B cell (primary cell): Measurements from ENCODE around the gene MAST2. TPM values are rescaled to one million over a fixed set of nuclear protein-coding genes. Genes with fewer than 3 reads are reported as not detected.
A peak's percentile ranks its signal among the peaks of the same experiment; 100 is the strongest.

Experiments
- ATAC-seq: fragments of 200-7000 bp; cut with Tn5 transposase; one replicate; pipeline ENCODE4 v1.10.0; 2021; ENCODE audit warnings: low read depth, mild to moderate bottlenecking, moderate number of reproducible peaks, moderate library complexity
- CTCF ChIA-PET: fragments of 350-600 bp; sonication (Branson Sonifier 250); formaldehyde crosslinking; loops from one replicate; lab custom pipeline; 2021; ENCODE audit warnings: antibody characterized with exemption, inconsistent platforms; lab: Charles Lee
- POLR2A ChIA-PET: fragments of 350-600 bp; sonication (Branson Sonifier 250); formaldehyde crosslinking; loops from one replicate; lab custom pipeline; 2021; ENCODE audit warnings: antibody characterized with exemption; lab: Charles Lee
- DNase-seq: peaks from one replicate; pipeline ENCODE4 v3.0.0; 2013
- H2AFZ ChIP-seq: 2 replicates; pipeline ENCODE4 v1.6.1; 2012; ENCODE audit warnings: mild to moderate bottlenecking, low read depth, low read length; ENCODE audit not compliant: insufficient read depth, poor library complexity, severe bottlenecking
- H3K27ac ChIP-seq, 2 donors: 1 replicate in 1 of 2; 2 replicates in 1 of 2; pipeline ENCODE4 v1.5.1; 2012 to 2013; ENCODE audit warnings: low read length in 2 of 2, mild to moderate bottlenecking in 2 of 2, moderate library complexity in 1 of 2
- H3K27me3 ChIP-seq, 4 experiments: fragments of 200-600 bp in 1 of 4; sonication (generic) in 1 of 4; replicated peaks in 1 of 4; 1 replicate in 2 of 4; 2 replicates in 2 of 4; pipeline versions ENCODE4 v1.6.1 to v1.7.0; 2013 to 2016; ENCODE audit warnings: low read length in 3 of 4, mild to moderate bottlenecking in 2 of 4, mixed read lengths in 1 of 4, moderate library complexity in 1 of 4; ENCODE audit not compliant: insufficient read depth in 4 of 4, control insufficient read depth in 3 of 4; ENCODE audit errors: control extremely low read depth in 1 of 4
- H3K36me3 ChIP-seq, 2 experiments: replicated peaks in 1 of 2; 1 replicate in 1 of 2; 2 replicates in 1 of 2; pipeline versions ENCODE4 v1.6.1 to v1.7.1; 2013; ENCODE audit warnings: low read length in 1 of 2; ENCODE audit not compliant: insufficient read depth in 2 of 2, control insufficient read depth in 1 of 2; ENCODE audit errors: control extremely low read depth in 1 of 2, extremely low read depth in 1 of 2
- H3K4me1 ChIP-seq, 2 donors: fragments of 200-600 bp in 1 of 2; sonication (generic) in 1 of 2; 1 replicate in 1 of 2; 2 replicates in 1 of 2; pipeline versions ENCODE4 v1.5.1 to v1.6.1; 2013 to 2017; ENCODE audit warnings: low read length in 2 of 2; ENCODE audit not compliant: control insufficient read depth in 2 of 2, insufficient read depth in 2 of 2
- H3K4me2 ChIP-seq: replicated peaks from 2 replicates; pipeline ENCODE3; 2012; ENCODE audit warnings: mild to moderate bottlenecking, low read depth, low read length; ENCODE audit not compliant: poor library complexity, severe bottlenecking
- H3K4me3 ChIP-seq, 5 experiments: fragments of 200-600 bp in 1 of 5; sonication (generic) in 1 of 5; 1 replicate in 3 of 5; 2 replicates in 2 of 5; pipeline versions ENCODE4 v1.5.1 to v1.7.0; 2011 to 2016; ENCODE audit warnings: low read length in 4 of 5, mild to moderate bottlenecking in 4 of 5, low read depth in 2 of 5, control low read depth in 1 of 5, moderate library complexity in 1 of 5; ENCODE audit not compliant: insufficient read depth in 1 of 5; ENCODE audit errors: control extremely low read depth in 1 of 5, extremely low read depth in 1 of 5
- H3K79me2 ChIP-seq: fragments of 200-600 bp; sonication (generic); one replicate; pipeline ENCODE4 v1.6.0; 2016; ENCODE audit warnings: low read length; ENCODE audit not compliant: control insufficient read depth, insufficient read depth
- H3K9ac ChIP-seq: fragments of 200-600 bp; sonication (generic); 2 replicates; pipeline ENCODE4 v1.6.1; 2017; ENCODE audit warnings: mild to moderate bottlenecking, low read length, moderate library complexity
- H3K9me3 ChIP-seq, 3 donors: one replicate each; pipeline versions ENCODE4 v1.6.1 to v1.7.1; 2013; ENCODE audit warnings: low read length in 2 of 3; ENCODE audit not compliant: control insufficient read depth in 2 of 3, insufficient read depth in 1 of 3; ENCODE audit errors: control extremely low read depth in 1 of 3
- H4K20me1 ChIP-seq: 2 replicates; pipeline ENCODE4 v1.6.0; 2012; ENCODE audit warnings: mild to moderate bottlenecking, low read length; ENCODE audit not compliant: insufficient read depth, control insufficient read depth, poor library complexity, severe bottlenecking
- H3K27ac Mint-ChIP-seq: one replicate; pipeline ENCODE4 v1.8.0; 2021; ENCODE audit warnings: mixed read lengths
- H3K27me3 Mint-ChIP-seq: one replicate; pipeline ENCODE4 v1.8.0; 2021; ENCODE audit warnings: mixed read lengths
- H3K4me1 Mint-ChIP-seq: one replicate; pipeline ENCODE4 v1.8.0; 2021; ENCODE audit warnings: mixed read lengths
- H3K4me3 Mint-ChIP-seq: one replicate; pipeline ENCODE4 v1.8.0; 2021; ENCODE audit warnings: mixed read lengths
- H3K9me3 Mint-ChIP-seq: one replicate; pipeline ENCODE4 v1.8.0; 2022; ENCODE audit warnings: mixed read lengths; ENCODE audit not compliant: insufficient read depth
- CTCF ChIP-seq: fragments of 200-600 bp; IDR thresholded peaks from one replicate; pipeline ENCODE4 v1.8.0; 2022; ENCODE audit warnings: antibody characterized with exemption, mild to moderate bottlenecking
- EZH2 ChIP-seq: IDR thresholded peaks from 2 replicates; pipeline ENCODE4 v1.6.1; 2012; ENCODE audit warnings: borderline replicate concordance, low read depth, mild to moderate bottlenecking, moderate library complexity, low read length; ENCODE audit not compliant: insufficient read depth, poor library complexity, severe bottlenecking
- WGBS: methylation state at CpG from one replicate; pipeline ENCODE4 v1.1.5; 2013; ENCODE audit warnings: missing lambda C conversion rate; ENCODE audit not compliant: insufficient coverage; 5-methylcytosine and 5-hydroxymethylcytosine counted together
- intact Hi-C: fragments of 100-400 bp; cut with micrococcal nuclease; formaldehyde crosslinking; loops from one replicate; pipeline ENCODE4 v1.10.0; 2022
- polyA plus RNA-seq: library from polyadenylated mRNA; depleted of rRNA; stranded (reverse); fragments of >200 nt; gene quantifications from 2 replicates; pipeline ENCODE4 v1.2.3, GENCODE V29; 2012
- total RNA-seq, 2 donors: library from RNA; stranded (reverse); fragments of 120-200 nt in 1 of 2; gene quantifications; 1 replicate in 1 of 2; 2 replicates in 1 of 2; pipeline versions ENCODE4 v1.2.3 to v1.2.4, GENCODE V29; 2013 to 2022

The MAST2 gene
- total and polyA plus RNA-seq, 2 donors (not counting 1 experiment from before 2014, with no cell fraction given): 12.5 to 23.3 TPM

- POLR2A ChIA-PET: interaction anchor here (0.6 kb wide), 1 partner anchor 156 kb away, joined by 4 read pairs; no protein-coding TSS in a partner anchor
- H3K4me1 ChIP-seq: peaks cover 0 to 12% of the 10 kb centered on the region in 2 donors
- H3K27ac Mint-ChIP-seq: no peak overlapping the region
- H3K79me2 ChIP-seq: peaks cover 10% of the 10 kb centered on the region
- peaks cover 11% of the 10 kb centered on the region for H3K4me1 Mint-ChIP-seq
- H3K27ac ChIP-seq: no peak overlapping the region
- no peak for DNase-seq
- H3K36me3 ChIP-seq: no peaks in the 10 kb centered on the region
- no peaks in the 10 kb centered on the region for H3K27me3 ChIP-seq
- no peaks in the 10 kb centered on the region for H3K27me3 Mint-ChIP-seq
- TF ChIP-seq CTCF (no peak), EZH2 (no peak)
- no peak overlapping the region for H3K4me3 ChIP-seq
- no peak for ATAC-seq
- H3K4me3 Mint-ChIP-seq: no peak overlapping the region
- H3K9ac ChIP-seq: no peak overlapping the region
- H3K4me2 ChIP-seq: no peak overlapping the region
- peaks cover 0 to 3% (median 0%) of the 10 kb centered on the region in 3 donors for H3K9me3 ChIP-seq
- H2AFZ ChIP-seq: no peak overlapping the region
- no peaks in the 10 kb centered on the region for H3K9me3 Mint-ChIP-seq
- no peaks in the 10 kb centered on the region for H4K20me1 ChIP-seq
- no CpG with 5 or more reads among the region's 3 CpGs for WGBS
- CTCF ChIA-PET: no interaction called here
- intact Hi-C loops: no loop called here
These were observed 12.5 kb downstream of the MAST2 start for GRCh38 chr1:45815667-45816458.

- Mint-ChIP-seq H3K4me1 (peaks cover 24% of the 10 kb centered on the region), H3K4me3 (no peak overlapping the region), H3K9me3 (no peaks in the 10 kb centered on the region), H3K27ac (no peak overlapping the region), H3K27me3 (no peaks in the 10 kb centered on the region)
- ChIA-PET POLR2A (no interaction called here), CTCF (no interaction called here)
- DNase-seq (peak; percentile 45), ATAC-seq (no peak)
- TF ChIP-seq EZH2: no peak
- no peak for TF ChIP-seq CTCF
- Histone ChIP-seq H3K79me2 (peaks cover 16% of the 10 kb centered on the region), H3K4me3 (no peak overlapping the region), H3K9me3 (peaks cover 0 to 3% (median 0%) of the 10 kb centered on the region in 3 donors), H2AFZ (no peak overlapping the region), H3K27ac (peak overlapping the region in 1 of 2 donors; percentile 56), H3K4me2 (peak overlapping the region; percentile 43), H4K20me1 (no peaks in the 10 kb centered on the region), H3K4me1 (peaks cover 0 to 17% of the 10 kb centered on the region in 2 donors), H3K9ac (no peak overlapping the region), H3K27me3 (no peaks in the 10 kb centered on the region), H3K36me3 (no peaks in the 10 kb centered on the region)
- intact Hi-C loops: no loop called here
These were observed 16.8 kb downstream of the MAST2 start for GRCh38 chr1:45820173-45820572.
